ENCODE measurements around the gene SURF4. TPM values are rescaled to one million over a fixed set of nuclear protein-coding genes. Genes with fewer than 3 reads are reported as not detected.

Gene SURF4
- total and polyA plus RNA-seq, 2 of the 13 experiments (the other 11 are each of a cell fraction or from before 2014, with no cell fraction given), result 220 to 265 TPM

GRCh38 chr9:133406480-133407307, 30.8 kb upstream of the SURF4 start (continued):
- peak; percentile 50; the same call in 1 of the 2 replicates for TF ChIP-seq ARID4A (CRISPR knock-in tag; IDR thresholded peaks at IDR 0.05; ENCODE audit: borderline replicate concordance)
- no peak for TF ChIP-seq ZNF432 (CRISPR knock-in tag; IDR thresholded peaks at IDR 0.05; ENCODE audit: borderline replicate concordance)
- 0 out of 2 replicates have a peak, but pooled peaks have one; percentile 54 for TF ChIP-seq ZNF772 (CRISPR knock-in tag; IDR thresholded peaks at IDR 0.05)
- TF ChIP-seq ZFP91 (CRISPR knock-in tag; IDR thresholded peaks at IDR 0.05; ENCODE audit: borderline replicate concordance), result peak; percentile 39
- no peak for TF ChIP-seq SOX6 (IDR thresholded peaks at IDR 0.05)
- 0 out of 2 replicates have a peak, but pooled peaks have one; percentile 14 for TF ChIP-seq SOX6 (CRISPR knock-in tag; IDR thresholded peaks at IDR 0.05)
- 0 out of 2 replicates have a peak, but pooled peaks have one; percentile 31 for TF ChIP-seq KDM2A (CRISPR knock-in tag; IDR thresholded peaks at IDR 0.05; ENCODE audit: borderline replicate concordance, low read depth)
- TF ChIP-seq AGO1 (IDR thresholded peaks at IDR 0.05; ENCODE audit: low read depth, low read length, poor library complexity, severe bottlenecking), result no peak
- TF ChIP-seq MYC (CRISPR knock-in tag; IDR thresholded peaks at IDR 0.05; ENCODE audit: borderline replicate concordance), result peak; percentile 69; the same call in 1 of the 2 replicates
- peak; percentile 78 for TF ChIP-seq CREB1 (IDR thresholded peaks at IDR 0.05)
- TF ChIP-seq CREB1 (CRISPR knock-in tag; IDR thresholded peaks at IDR 0.05), result no peak
- no peak for TF ChIP-seq ZBTB21 (CRISPR knock-in tag; IDR thresholded peaks at IDR 0.05)
- TF ChIP-seq ZNF468 (CRISPR knock-in tag; IDR thresholded peaks at IDR 0.05), result no peak
- TF ChIP-seq PHB2 (IDR thresholded peaks at IDR 0.05; ENCODE audit: partially characterized antibody), result no peak
- peak; percentile 59 for TF ChIP-seq TBX2 (CRISPR knock-in tag; IDR thresholded peaks at IDR 0.05; ENCODE audit: borderline replicate concordance)
- peak; percentile 52 for TF ChIP-seq SALL1 (CRISPR knock-in tag; IDR thresholded peaks at IDR 0.05)
- 0 out of 2 replicates have a peak, but pooled peaks have one; percentile 58 for TF ChIP-seq EED (CRISPR knock-in tag; IDR thresholded peaks at IDR 0.05)
- peak; percentile 35; the same call in 1 of the 2 replicates for TF ChIP-seq HOXA3 (CRISPR knock-in tag; IDR thresholded peaks at IDR 0.05)
- TF ChIP-seq KDM3A (CRISPR knock-in tag; IDR thresholded peaks at IDR 0.05; ENCODE audit: low read depth), result 0 out of 2 replicates have a peak, but pooled peaks have one; percentile 31
- TF ChIP-seq ZBTB38 (CRISPR knock-in tag; IDR thresholded peaks at IDR 0.05), result peak; percentile 79; the same call in 1 of the 2 replicates
- TF ChIP-seq ZNF792 (CRISPR knock-in tag; IDR thresholded peaks at IDR 0.05), result 0 out of 2 replicates have a peak, but pooled peaks have one; percentile 33
- TF ChIP-seq ZNF589 (CRISPR knock-in tag; conservative IDR thresholded peaks at IDR 0.05), result no peak
- TF ChIP-seq FOXC1 (CRISPR knock-in tag; IDR thresholded peaks at IDR 0.05; ENCODE audit: borderline replicate concordance), result 0 out of 2 replicates have a peak, but pooled peaks have one; percentile 54
